ENCODE measurements around the gene STK11.

The STK11 gene

GRCh38 chr19:1172353-1173158, 33.0 kb upstream of the STK11 start:
- Histone ChIP-seq H3K4me1 (peaks cover 71 to 89% (median 88%) of the 10 kb centered on the region in 10 experiments), H3K27ac (peak overlapping the region; percentile 82 to 94 (median 91)), H3K4me3 (peak overlapping the region; percentile 75 to 94 (median 82))

DNA sequence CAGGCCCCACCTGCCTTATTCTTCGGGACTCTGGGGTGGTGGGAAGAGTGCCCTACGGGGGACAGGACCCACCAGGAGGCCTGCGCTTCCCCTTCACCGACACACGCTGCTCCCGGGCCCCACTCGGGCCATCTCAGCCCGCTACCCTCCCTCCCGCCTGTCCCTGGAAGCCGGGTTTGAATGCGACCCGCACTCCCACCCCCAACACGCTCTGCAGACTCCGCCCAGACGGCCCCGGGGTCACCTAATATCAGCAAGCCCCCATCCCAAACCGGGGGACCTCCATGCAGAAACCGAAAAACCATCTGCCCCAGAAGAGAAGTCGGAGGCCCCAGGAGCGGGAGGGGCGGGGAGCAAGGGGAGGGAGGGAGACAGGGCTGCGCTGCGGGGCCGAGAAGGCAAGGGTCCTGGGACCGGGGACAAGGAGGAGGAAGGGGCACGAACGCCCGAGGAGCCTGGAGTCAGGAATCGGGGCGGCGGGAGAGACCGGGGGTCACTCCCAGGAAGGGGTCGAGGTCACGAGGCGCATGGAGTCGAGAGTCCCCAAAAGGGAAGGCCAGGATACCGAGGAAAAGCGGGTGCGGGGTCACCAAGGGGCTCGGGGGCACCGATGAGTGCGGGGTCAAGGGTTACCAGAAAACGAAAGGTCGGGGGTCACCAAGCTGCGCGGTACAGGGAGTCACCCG, 32.3 kb upstream of the STK11 start:
- peak overlapping the region; percentile 75 to 94 (median 82) for H3K4me3 ChIP-seq
- H3K4me1 ChIP-seq = peaks cover 68 to 89% (median 87%) of the 10 kb centered on the region in 10 experiments
- H3K9me3 ChIP-seq (replicated peaks in 1 of 11) = no peaks in the 10 kb centered on the region
- TF ChIP-seq Cebpa-rat (IDR thresholded peaks at IDR 0.05) = no peak
- no peaks in the 10 kb centered on the region for H3K27me3 ChIP-seq
- peak overlapping the region; percentile 88 to 96 (median 90) for H3K9ac ChIP-seq
- peak overlapping the region; percentile 93 to 99 (median 97) for H3K4me2 ChIP-seq
- peak overlapping the region; percentile 82 to 94 (median 91) for H3K27ac ChIP-seq
- peaks cover 0 to 21% (median 3%) of the 10 kb centered on the region in 11 experiments; a peak in 11 of 22 replicates for H3K36me3 ChIP-seq
- H4K20me1 ChIP-seq = peaks cover 43 to 50% (median 47%) of the 10 kb centered on the region in 11 experiments

More at GRCh38 chr19:1172353-1173158, 33.0 kb upstream of the STK11 start:
- TF ChIP-seq Cebpa-rat (IDR thresholded peaks at IDR 0.05) = no peak
- Histone ChIP-seq H3K9me3 (replicated peaks in 1 of 11) (no peaks in the 10 kb centered on the region), H4K20me1 (peaks cover 50 to 57% (median 54%) of the 10 kb centered on the region in 11 experiments), H3K4me2 (peak overlapping the region; percentile 93 to 99 (median 97)), H3K27me3 (no peaks in the 10 kb centered on the region), H3K9ac (peak overlapping the region; percentile 88 to 96 (median 90)), H3K36me3 (peaks cover 0 to 25% (median 5%) of the 10 kb centered on the region in 11 experiments; a peak in 11 of 22 replicates)

GRCh38 chr19:1173845-1174809, 31.5 kb upstream of the STK11 start, which contains the start of gene SBNO2:
Gene SBNO2 (minus strand): TSS chr19:1174268. CDS start chr19:1154276, 19,992 bp downstream.
- H3K9ac ChIP-seq = peak within 1 kb of the TSS; percentile 88 to 96 (median 90)
- no peaks in the 10 kb centered on the region for H3K27me3 ChIP-seq
- H3K36me3 ChIP-seq = peaks cover 0 to 18% (median 0%) of the 10 kb centered on the region in 11 experiments; a peak in 8 of 22 replicates
- peaks cover 34 to 42% (median 38%) of the 10 kb centered on the region in 11 experiments; a peak in 21 of 22 replicates for H4K20me1 ChIP-seq
- peak within 1 kb of the TSS; percentile 75 to 94 (median 82) for H3K4me3 ChIP-seq
- peak within 1 kb of the TSS; percentile 93 to 99 (median 97) for H3K4me2 ChIP-seq
- H3K9me3 ChIP-seq (replicated peaks in 1 of 11) = no peaks in the 10 kb centered on the region
- peak within 1 kb of the TSS; percentile 82 to 94 (median 91) for H3K27ac ChIP-seq
- H3K4me1 ChIP-seq = peaks cover 60 to 89% (median 87%) of the 10 kb centered on the region in 10 experiments
- no peak for TF ChIP-seq Cebpa-rat (IDR thresholded peaks at IDR 0.05)

DNA sequence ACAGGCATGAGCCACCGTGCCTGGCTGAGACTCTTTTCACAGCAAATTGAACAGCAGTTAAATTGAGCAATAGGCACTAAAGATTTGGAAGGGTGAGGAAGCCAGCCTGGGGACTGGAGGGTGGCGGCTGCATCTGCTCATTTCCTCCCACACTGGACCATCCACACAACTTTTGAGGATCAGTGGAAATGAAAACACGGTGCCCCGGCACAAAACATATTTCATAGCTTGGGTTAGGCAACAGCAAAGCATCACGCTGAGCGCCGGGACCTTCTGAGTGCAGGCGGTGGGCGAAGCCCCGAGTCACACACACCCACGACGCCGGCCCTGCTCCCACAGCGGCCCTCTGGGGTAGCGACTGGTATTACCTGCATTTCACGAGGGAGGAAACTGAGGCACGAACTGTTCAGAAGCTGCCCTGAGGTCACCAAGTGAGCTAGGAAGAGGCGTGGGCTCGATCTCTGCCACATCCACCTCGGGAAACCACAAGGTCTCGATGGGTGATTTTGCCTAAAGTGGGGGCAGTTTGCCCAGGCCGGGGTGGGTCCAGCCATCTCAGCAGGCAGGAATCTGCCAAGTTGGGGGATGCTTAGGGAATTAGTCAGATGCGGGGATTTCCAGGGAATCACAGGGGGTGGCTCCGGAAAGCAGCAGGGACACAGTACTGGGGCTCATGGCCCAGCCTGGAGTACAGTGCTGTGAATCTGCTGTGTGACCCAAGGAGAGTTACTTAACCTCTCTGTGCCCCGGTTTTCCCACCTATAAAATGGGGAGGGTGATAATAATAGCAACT, 28.1 kb upstream of the STK11 start:
- Histone ChIP-seq H3K4me2 (peak overlapping the region; percentile 30 to 99 (median 76)), H3K9ac (peak overlapping the region in 10 of 11 experiments; percentile 9 to 67 (median 53); a peak in 14 of 22 replicates), H3K27me3 (no peaks in the 10 kb centered on the region), H3K9me3 (replicated peaks in 1 of 11) (no peaks in the 10 kb centered on the region), H3K4me3 (peak overlapping the region in 2 of 10 experiments; percentile 27 to 46; a peak in 3 of 20 replicates), H3K4me1 (peaks cover 41 to 88% (median 85%) of the 10 kb centered on the region in 10 experiments), H3K36me3 (no peaks in the 10 kb centered on the region), H3K27ac (peak overlapping the region in 9 of 11 experiments; percentile 50 to 92 (median 70); a peak in 18 of 22 replicates), H4K20me1 (peaks cover under 1 to 8% (median 5%) of the 10 kb centered on the region in 11 experiments; a peak in 17 of 22 replicates)
- TF ChIP-seq Cebpa-rat (IDR thresholded peaks at IDR 0.05) = peak in 8 of 11 experiments; percentile 13 to 64 (median 46); a peak in 7 of 22 replicates

DNA sequence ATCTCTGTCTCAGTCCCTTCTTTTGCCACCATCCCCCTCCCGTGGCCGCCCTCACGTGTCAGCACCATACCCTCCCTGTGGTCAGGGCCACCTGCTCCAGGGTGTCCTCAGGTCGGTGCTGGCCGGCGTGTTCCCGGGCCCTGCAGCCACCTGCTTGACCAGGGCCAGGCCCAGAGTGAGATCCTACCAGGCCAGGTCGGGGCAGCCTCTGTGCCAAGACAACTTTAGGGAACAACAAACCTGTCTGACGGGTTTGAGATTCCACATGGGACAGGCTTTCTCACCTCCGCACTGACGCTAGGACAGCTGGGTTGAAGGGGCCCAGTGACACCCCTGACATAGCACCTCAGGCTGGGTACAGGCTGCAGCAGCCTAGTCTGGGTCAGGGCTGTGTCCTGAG, 24.0 kb upstream of the STK11 start:
- Histone ChIP-seq H3K9ac (peak overlapping the region in 9 of 11 experiments; percentile 4 to 74 (median 70); a peak in 12 of 22 replicates), H3K4me3 (peak overlapping the region in 1 of 10 experiments; percentile 16; a peak in 2 of 20 replicates), H3K9me3 (replicated peaks in 1 of 11) (no peaks in the 10 kb centered on the region), H3K4me2 (peak overlapping the region in 9 of 11 experiments; percentile 85 to 99 (median 97); a peak in 18 of 22 replicates), H3K27me3 (no peaks in the 10 kb centered on the region), H4K20me1 (no peaks in the 10 kb centered on the region), H3K36me3 (no peaks in the 10 kb centered on the region), H3K4me1 (peaks cover 24 to 90% (median 70%) of the 10 kb centered on the region in 10 experiments), H3K27ac (peak overlapping the region in 10 of 11 experiments; percentile 25 to 86 (median 82); a peak in 19 of 22 replicates)
- no peak for TF ChIP-seq Cebpa-rat (IDR thresholded peaks at IDR 0.05)

GRCh38 chr19:1182068-1182467, 23.5 kb upstream of the STK11 start:
- Histone ChIP-seq H3K9me3 (replicated peaks in 1 of 11) (no peaks in the 10 kb centered on the region), H3K27ac (peak overlapping the region in 9 of 11 experiments; percentile 25 to 86 (median 83); a peak in 16 of 22 replicates), H3K4me1 (peaks cover 23 to 86% (median 65%) of the 10 kb centered on the region in 10 experiments), H3K4me2 (peak overlapping the region in 8 of 11 experiments; percentile 85 to 99 (median 98); a peak in 15 of 22 replicates), H3K36me3 (no peaks in the 10 kb centered on the region), H3K27me3 (no peaks in the 10 kb centered on the region), H3K4me3 (no peak overlapping the region), H3K9ac (peak overlapping the region in 8 of 11 experiments; percentile 4 to 74 (median 70); a peak in 9 of 22 replicates), H4K20me1 (no peaks in the 10 kb centered on the region)
- no peak for TF ChIP-seq Cebpa-rat (IDR thresholded peaks at IDR 0.05)

GRCh38 chr19:1182727-1183126, 22.9 kb upstream of the STK11 start:
- Histone ChIP-seq H3K27ac (no peak overlapping the region), H3K9me3 (replicated peaks in 1 of 11) (no peaks in the 10 kb centered on the region), H4K20me1 (no peaks in the 10 kb centered on the region), H3K4me1 (peaks cover 16 to 79% (median 59%) of the 10 kb centered on the region in 10 experiments), H3K4me2 (peak overlapping the region in 6 of 11 experiments; percentile 1 to 99 (median 60); a peak in 4 of 22 replicates), H3K27me3 (no peaks in the 10 kb centered on the region), H3K4me3 (no peak overlapping the region), H3K9ac (no peak overlapping the region; a peak in 1 of 22 replicates), H3K36me3 (no peaks in the 10 kb centered on the region)
- no peak for TF ChIP-seq Cebpa-rat (IDR thresholded peaks at IDR 0.05)

Data from BLaER1 treated with 17β-estradiol and CSF1 and Interleukin-3, amounts not matched to agents 10 nM and 100 nM (cell line).